ENCODE data around the gene IGSF21.

GRCh38 chr1:18417316-18418269 lies 310.0 kb downstream of the IGSF21 start:
- TF ChIP-seq CTCF (IDR thresholded peaks at IDR 0.05), result no peak
- no peak for TF ChIP-seq POLR2A (IDR thresholded peaks at IDR 0.05)
